HL-60 (cell line): Measurements from ENCODE around the gene PRR9.

Source experiments
- DNase-seq, 2 experiments: peaks; one replicate each; pipeline ENCODE4 v3.0.0-alpha.2; 2010 to 2020; ENCODE audit warnings: low read depth in 1 of 2, low spot score in 1 of 2
- H3K27ac ChIP-seq: fragments of 250-450 bp; sonication (Bioruptor Pico); replicated peaks from 2 replicates; pipeline ENCODE4 v1.5.1; 2020; ENCODE audit warnings: mild to moderate bottlenecking, moderate library complexity
- H3K27me3 ChIP-seq: fragments of 250-450 bp; sonication (Bioruptor Pico); 2 replicates; pipeline ENCODE4 v1.5.1; 2021; ENCODE audit warnings: mild to moderate bottlenecking, moderate library complexity; ENCODE audit not compliant: insufficient read depth, poor library complexity, severe bottlenecking
- H3K4me3 ChIP-seq: replicated peaks from 2 replicates; pipeline ENCODE4 v1.5.1; 2011; ENCODE audit warnings: mild to moderate bottlenecking, control low read depth, low read length; ENCODE audit not compliant: insufficient read depth
- GABPA ChIP-seq: IDR thresholded peaks from 2 replicates; pipeline ENCODE4 v1.6.1; 2012; ENCODE audit warnings: low read depth
- POLR2AphosphoS5 ChIP-seq: IDR thresholded peaks from 2 replicates; pipeline ENCODE4 v1.6.1; 2012; ENCODE audit warnings: low read depth
- REST ChIP-seq: IDR thresholded peaks from 2 replicates; pipeline ENCODE4 v1.6.1; 2012; ENCODE audit warnings: low read depth; ENCODE audit not compliant: insufficient replicate concordance
- SPI1 ChIP-seq: IDR thresholded peaks from 2 replicates; pipeline ENCODE4 v1.6.1; 2012; ENCODE audit warnings: low read depth, mild to moderate bottlenecking, borderline replicate concordance
- TF ChIP-seq, protein P1 (sequence below): IDR thresholded peaks from one replicate; pipeline ENCODE4 v1.5.1; 2011; ENCODE audit warnings: low read length, control low read depth, inconsistent platforms; ENCODE audit not compliant: insufficient read depth

The PRR9 gene

GRCh38 chr1:153251562-153251961 is 34.2 kb downstream of the PRR9 start:
- peaks cover 9% of the 10 kb centered on the region for H3K27me3 ChIP-seq
- no peak for DNase-seq
- TF ChIP-seq, protein P1, sequence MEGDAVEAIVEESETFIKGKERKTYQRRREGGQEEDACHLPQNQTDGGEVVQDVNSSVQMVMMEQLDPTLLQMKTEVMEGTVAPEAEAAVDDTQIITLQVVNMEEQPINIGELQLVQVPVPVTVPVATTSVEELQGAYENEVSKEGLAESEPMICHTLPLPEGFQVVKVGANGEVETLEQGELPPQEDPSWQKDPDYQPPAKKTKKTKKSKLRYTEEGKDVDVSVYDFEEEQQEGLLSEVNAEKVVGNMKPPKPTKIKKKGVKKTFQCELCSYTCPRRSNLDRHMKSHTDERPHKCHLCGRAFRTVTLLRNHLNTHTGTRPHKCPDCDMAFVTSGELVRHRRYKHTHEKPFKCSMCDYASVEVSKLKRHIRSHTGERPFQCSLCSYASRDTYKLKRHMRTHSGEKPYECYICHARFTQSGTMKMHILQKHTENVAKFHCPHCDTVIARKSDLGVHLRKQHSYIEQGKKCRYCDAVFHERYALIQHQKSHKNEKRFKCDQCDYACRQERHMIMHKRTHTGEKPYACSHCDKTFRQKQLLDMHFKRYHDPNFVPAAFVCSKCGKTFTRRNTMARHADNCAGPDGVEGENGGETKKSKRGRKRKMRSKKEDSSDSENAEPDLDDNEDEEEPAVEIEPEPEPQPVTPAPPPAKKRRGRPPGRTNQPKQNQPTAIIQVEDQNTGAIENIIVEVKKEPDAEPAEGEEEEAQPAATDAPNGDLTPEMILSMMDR, result no peak
- TF ChIP-seq GABPA, result no peak
- TF ChIP-seq POLR2AphosphoS5, result no peak
- no peak for TF ChIP-seq REST
- TF ChIP-seq SPI1, result no peak
- H3K27ac ChIP-seq, result no peak overlapping the region
- H3K4me3 ChIP-seq, result no peak overlapping the region

GRCh38 chr1:153251988-153252387 is 34.6 kb downstream of the PRR9 start:
- DNase-seq, result no peak
- Histone ChIP-seq H3K27me3 (peaks cover 9% of the 10 kb centered on the region), H3K27ac (no peak overlapping the region), H3K4me3 (no peak overlapping the region)
- no peak for TF ChIP-seq REST
- TF ChIP-seq GABPA, result no peak
- TF ChIP-seq SPI1, result no peak
- TF ChIP-seq POLR2AphosphoS5, result no peak
- TF ChIP-seq, protein P1, result no peak

- no peak for DNase-seq
- Histone ChIP-seq H3K27ac (no peak overlapping the region), H3K27me3 (peaks cover 9% of the 10 kb centered on the region), H3K4me3 (no peak overlapping the region)
- TF ChIP-seq POLR2AphosphoS5 (no peak), SPI1 (no peak), GABPA (no peak), REST (no peak)
- TF ChIP-seq, protein P1, result no peak
These were observed 35.7 kb downstream of the PRR9 start for GRCh38 chr1:153253076-153253475.
